Suprapubic skin (tissue), 4 donors: ENCODE data around the gene CTNNA3.
"Not testable (repeated sequence)": the region's sequence is repeated elsewhere in the genome, so short reads cannot be mapped to it uniquely, and the experiment has no call there.

Experiments used
- CTCF ChIP-seq, 2 donors: fragments of 200-600 bp in 1 of 2; fragments of 450-650 bp in 1 of 2; sonication (generic) in 1 of 2; IDR thresholded peaks; one replicate each; pipeline ENCODE4 v1.5.1; 2016 to 2019; ENCODE audit warnings: antibody characterized with exemption in 2 of 2, mild to moderate bottlenecking in 1 of 2, moderate library complexity in 1 of 2
- POLR2A ChIP-seq, 2 donors: fragments of 450-650 bp; IDR thresholded peaks; one replicate each; pipeline ENCODE4 v1.6.1; 2017; ENCODE audit warnings: antibody characterized with exemption in 2 of 2, mild to moderate bottlenecking in 2 of 2, moderate library complexity in 2 of 2
- POLR2AphosphoS5 ChIP-seq, 3 donors: sonication (generic); formaldehyde crosslinking; IDR thresholded peaks; one replicate each; pipeline ENCODE4 v1.6.1; 2017; ENCODE audit warnings: antibody characterized with exemption in 3 of 3

- TF ChIP-seq POLR2A, POLR2AphosphoS5, CTCF (IDR thresholded peaks at IDR 0.05): not testable (repeated sequence)
Observed at GRCh38 chr10:66353822-66354221, 1342.2 kb downstream of the CTNNA3 start.
